Liver (tissue), 9 donors: ENCODE results near the gene JMJD6. TPM values are rescaled to one million over a fixed set of nuclear protein-coding genes. Genes with fewer than 3 reads are reported as not detected.

Source experiments
- DNase-seq: peaks from one replicate; pipeline ENCODE4 v3.0.0-alpha.2; 2017; ENCODE audit warnings: low spot score
- H3K27ac ChIP-seq, 2 donors: one replicate each; pipeline ENCODE4 v1.7.0; 2013; ENCODE audit warnings: inconsistent platforms in 2 of 2, low read length in 2 of 2, control low read depth in 1 of 2, low read depth in 1 of 2, mild to moderate bottlenecking in 1 of 2
- H3K27me3 ChIP-seq, 4 donors: one replicate each; pipeline versions ENCODE4 v1.6.1 to v1.7.0; 2013; ENCODE audit warnings: low read length in 3 of 4, inconsistent platforms in 1 of 4, mild to moderate bottlenecking in 1 of 4, moderate library complexity in 1 of 4; ENCODE audit not compliant: control insufficient read depth in 4 of 4, insufficient read depth in 4 of 4
- H3K36me3 ChIP-seq, 4 donors: one replicate each; pipeline versions ENCODE4 v1.6.1 to v1.7.0; 2013; ENCODE audit warnings: low read length in 3 of 4, mild to moderate bottlenecking in 3 of 4, low read depth in 1 of 4, moderate library complexity in 1 of 4; ENCODE audit not compliant: control insufficient read depth in 4 of 4, insufficient read depth in 3 of 4
- H3K4me1 ChIP-seq, 4 donors: one replicate each; pipeline versions ENCODE4 v1.6.1 to v1.7.0; 2013; ENCODE audit warnings: low read length in 3 of 4, mild to moderate bottlenecking in 3 of 4, moderate library complexity in 1 of 4; ENCODE audit not compliant: control insufficient read depth in 4 of 4, insufficient read depth in 4 of 4
- H3K4me3 ChIP-seq, 3 donors: one replicate each; pipeline versions ENCODE4 v1.6.1 to v1.7.0; 2013; ENCODE audit warnings: low read length in 3 of 3, control low read depth in 1 of 3, low read depth in 1 of 3, mild to moderate bottlenecking in 1 of 3
- H3K9ac ChIP-seq, 2 donors: one replicate each; pipeline ENCODE4 v1.7.0; 2013; ENCODE audit warnings: low read length in 2 of 2, mild to moderate bottlenecking in 2 of 2, moderate library complexity in 2 of 2, control low read depth in 1 of 2, low read depth in 1 of 2
- H3K9me3 ChIP-seq, 4 donors: one replicate each; pipeline versions ENCODE4 v1.6.1 to v1.7.0; 2013; ENCODE audit warnings: low read length in 3 of 4; ENCODE audit not compliant: control insufficient read depth in 4 of 4
- EGR1 ChIP-seq, 2 donors: IDR thresholded peaks; 2 replicates each; pipeline ENCODE4 v1.6.1; 2016 to 2018; ENCODE audit warnings: antibody characterized with exemption in 2 of 2, low read depth in 2 of 2
- FOXA1 ChIP-seq: IDR thresholded peaks from 2 replicates; pipeline ENCODE4 v1.6.1; 2016; ENCODE audit warnings: antibody characterized with exemption
- FOXA2 ChIP-seq: IDR thresholded peaks from 2 replicates; pipeline ENCODE4 v1.6.1; 2016; ENCODE audit warnings: antibody characterized with exemption
- HNF4G ChIP-seq: IDR thresholded peaks from 2 replicates; pipeline ENCODE4 v1.6.1; 2016; ENCODE audit warnings: antibody characterized with exemption
- JUND ChIP-seq, 2 donors: IDR thresholded peaks; 2 replicates each; pipeline ENCODE4 v1.6.1; 2016; ENCODE audit warnings: antibody characterized with exemption in 2 of 2
- NR2F2 ChIP-seq: IDR thresholded peaks from 2 replicates; pipeline ENCODE4 v1.6.1; 2016; ENCODE audit warnings: antibody characterized with exemption
- RAD21 ChIP-seq, 2 donors: IDR thresholded peaks; 2 replicates each; pipeline ENCODE4 v1.6.1; 2016; ENCODE audit warnings: antibody characterized with exemption in 2 of 2, mild to moderate bottlenecking in 2 of 2
- SP1 ChIP-seq: IDR thresholded peaks from 2 replicates; pipeline ENCODE4 v1.6.1; 2018; ENCODE audit warnings: antibody characterized with exemption, mild to moderate bottlenecking
- TAF1 ChIP-seq: conservative IDR thresholded peaks from 2 replicates; pipeline ENCODE4 v1.6.1; 2016; ENCODE audit warnings: antibody characterized with exemption, mild to moderate bottlenecking
- WGBS: extraction: QIAGEN DNeasy Blood & Tissue Kit; methylation state at CpG from one replicate; pipeline ENCODE4 v1.1.7; 2013; 5-methylcytosine and 5-hydroxymethylcytosine counted together
- polyA plus RNA-seq, 2 donors: library from polyadenylated mRNA; stranded (reverse) in 1 of 2; unstranded in 1 of 2; fragments of 200-250 nt in 1 of 2; fragments of >200 nt in 1 of 2; fragmentation: Nextera tagmentation in 1 of 2; extraction: Ambion mirVana in 1 of 2; gene quantifications; one replicate each; pipeline versions ENCODE4 v1.2.1 to v1.2.3, GENCODE V29; 2013 to 2015
- total RNA-seq, 2 donors: library from RNA; depleted of rRNA; stranded (reverse); fragments of >200 nt; gene quantifications; one replicate each; pipeline ENCODE4 v1.2.3, GENCODE V29; 2014
- TF ChIP-seq, protein P1 (sequence below): IDR thresholded peaks from 2 replicates; pipeline ENCODE4 v1.6.1; 2016; ENCODE audit warnings: antibody characterized with exemption
- TF ChIP-seq, protein P2 (sequence below): fragments of 150-350 bp; IDR thresholded peaks from 2 replicates; pipeline ENCODE4 v1.5.1; 2017; ENCODE audit warnings: improper control_type of control experiment, low read depth, low read length; ENCODE audit not compliant: missing input control
- TF ChIP-seq, protein P3 (sequence below): IDR thresholded peaks from 2 replicates; pipeline ENCODE4 v1.6.1; 2016; ENCODE audit warnings: antibody characterized with exemption
- donor health status: healthy.
- donor health status: healthy.
- donor health status: healthy.
- donor health status: healthy.
- donor health status: healthy.

Gene JMJD6
- total and polyA plus RNA-seq, 4 donors: 9.9 to 16.1 (median 11.2) TPM

DNA sequence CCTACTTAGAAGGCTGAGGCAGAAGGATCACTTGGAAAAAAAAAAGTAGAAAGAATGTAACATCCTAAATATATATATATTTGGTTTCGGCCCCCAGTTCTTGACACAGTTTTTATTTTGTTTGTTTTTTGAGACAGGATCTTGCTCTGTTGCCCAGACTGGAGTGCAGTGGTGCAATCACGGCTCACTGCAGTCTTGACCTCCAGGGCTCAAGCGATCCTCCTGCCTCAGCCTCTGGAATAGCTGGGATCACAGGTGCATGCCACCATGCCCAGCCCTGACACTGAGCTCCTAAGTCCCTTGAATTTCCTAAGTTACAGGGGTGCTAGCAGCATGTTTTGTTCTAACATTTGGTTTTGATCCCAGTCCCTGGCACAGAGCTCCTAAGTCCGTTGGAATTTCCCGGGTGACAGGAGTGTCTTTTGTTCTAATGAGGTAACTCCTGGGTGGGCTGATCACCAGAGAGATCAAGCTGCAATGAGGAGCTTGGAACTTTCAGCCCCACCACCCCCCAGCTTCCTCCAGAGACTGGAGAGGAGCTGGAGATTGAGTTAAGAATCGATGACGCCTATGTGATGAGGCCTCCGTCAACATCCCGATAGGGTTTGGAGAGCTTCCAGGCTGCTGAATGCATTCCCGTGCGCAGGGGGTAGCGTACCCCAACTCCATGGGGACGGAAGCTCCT is 35.7 kb downstream of the JMJD6 start:
- H3K9me3 ChIP-seq: no peaks in the 10 kb centered on the region
- H3K27ac ChIP-seq: no peak overlapping the region
- H3K4me3 ChIP-seq: no peak overlapping the region
- peaks cover 0 to 3% (median 0%) of the 10 kb centered on the region in 4 donors for H3K4me1 ChIP-seq
- TF ChIP-seq, protein P1, sequence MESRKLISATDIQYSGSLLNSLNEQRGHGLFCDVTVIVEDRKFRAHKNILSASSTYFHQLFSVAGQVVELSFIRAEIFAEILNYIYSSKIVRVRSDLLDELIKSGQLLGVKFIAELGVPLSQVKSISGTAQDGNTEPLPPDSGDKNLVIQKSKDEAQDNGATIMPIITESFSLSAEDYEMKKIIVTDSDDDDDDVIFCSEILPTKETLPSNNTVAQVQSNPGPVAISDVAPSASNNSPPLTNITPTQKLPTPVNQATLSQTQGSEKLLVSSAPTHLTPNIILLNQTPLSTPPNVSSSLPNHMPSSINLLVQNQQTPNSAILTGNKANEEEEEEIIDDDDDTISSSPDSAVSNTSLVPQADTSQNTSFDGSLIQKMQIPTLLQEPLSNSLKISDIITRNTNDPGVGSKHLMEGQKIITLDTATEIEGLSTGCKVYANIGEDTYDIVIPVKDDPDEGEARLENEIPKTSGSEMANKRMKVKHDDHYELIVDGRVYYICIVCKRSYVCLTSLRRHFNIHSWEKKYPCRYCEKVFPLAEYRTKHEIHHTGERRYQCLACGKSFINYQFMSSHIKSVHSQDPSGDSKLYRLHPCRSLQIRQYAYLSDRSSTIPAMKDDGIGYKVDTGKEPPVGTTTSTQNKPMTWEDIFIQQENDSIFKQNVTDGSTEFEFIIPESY: no peak
- TF ChIP-seq SP1 (no peak), JUND (IDR thresholded peaks at IDR 0.05) (no peak), FOXA1 (no peak)
- TF ChIP-seq, protein P2, sequence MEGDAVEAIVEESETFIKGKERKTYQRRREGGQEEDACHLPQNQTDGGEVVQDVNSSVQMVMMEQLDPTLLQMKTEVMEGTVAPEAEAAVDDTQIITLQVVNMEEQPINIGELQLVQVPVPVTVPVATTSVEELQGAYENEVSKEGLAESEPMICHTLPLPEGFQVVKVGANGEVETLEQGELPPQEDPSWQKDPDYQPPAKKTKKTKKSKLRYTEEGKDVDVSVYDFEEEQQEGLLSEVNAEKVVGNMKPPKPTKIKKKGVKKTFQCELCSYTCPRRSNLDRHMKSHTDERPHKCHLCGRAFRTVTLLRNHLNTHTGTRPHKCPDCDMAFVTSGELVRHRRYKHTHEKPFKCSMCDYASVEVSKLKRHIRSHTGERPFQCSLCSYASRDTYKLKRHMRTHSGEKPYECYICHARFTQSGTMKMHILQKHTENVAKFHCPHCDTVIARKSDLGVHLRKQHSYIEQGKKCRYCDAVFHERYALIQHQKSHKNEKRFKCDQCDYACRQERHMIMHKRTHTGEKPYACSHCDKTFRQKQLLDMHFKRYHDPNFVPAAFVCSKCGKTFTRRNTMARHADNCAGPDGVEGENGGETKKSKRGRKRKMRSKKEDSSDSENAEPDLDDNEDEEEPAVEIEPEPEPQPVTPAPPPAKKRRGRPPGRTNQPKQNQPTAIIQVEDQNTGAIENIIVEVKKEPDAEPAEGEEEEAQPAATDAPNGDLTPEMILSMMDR: no peak
- DNase-seq: no peak
- no peaks in the 10 kb centered on the region for H3K36me3 ChIP-seq
- H3K9ac ChIP-seq: no peak overlapping the region
- H3K27me3 ChIP-seq: no peaks in the 10 kb centered on the region
- WGBS: 88% methylated on average over 13 of the region's 13 CpGs

DNA sequence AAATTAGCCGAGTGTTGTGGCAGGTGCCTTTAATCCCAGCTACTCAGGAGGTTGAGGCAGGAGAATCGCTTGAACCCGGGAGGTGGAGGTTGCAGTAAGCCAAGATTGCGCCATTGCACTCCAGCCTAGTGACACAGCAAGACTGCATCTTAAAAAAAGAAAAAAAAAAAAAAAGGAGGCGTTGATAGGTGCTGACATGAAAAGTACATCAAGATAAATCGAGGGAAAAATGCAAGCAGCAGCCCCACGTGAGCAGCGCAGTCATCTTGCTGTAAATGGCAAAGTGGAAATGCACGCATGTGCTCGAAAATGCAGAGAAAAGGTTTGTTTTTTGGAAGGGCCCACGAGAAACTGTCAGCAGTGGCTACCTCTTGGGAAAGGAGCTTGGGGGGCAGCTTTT is 36.5 kb downstream of the JMJD6 start:
- 93% methylated on average over 11 of the region's 11 CpGs for WGBS
- H3K9ac ChIP-seq: no peak overlapping the region
- H3K27ac ChIP-seq: no peak overlapping the region
- H3K9me3 ChIP-seq: no peaks in the 10 kb centered on the region
- no peaks in the 10 kb centered on the region for H3K27me3 ChIP-seq
- no peaks in the 10 kb centered on the region for H3K4me1 ChIP-seq
- TF ChIP-seq FOXA1 (no peak), NR2F2 (no peak), RAD21 (IDR thresholded peaks at IDR 0.05) (no peak), FOXA2 (no peak), EGR1 (IDR thresholded peaks at IDR 0.05; ENCODE audit: low read depth in 2 of 2) (no peak), HNF4G (no peak), SP1 (no peak), TAF1 (no peak), JUND (IDR thresholded peaks at IDR 0.05) (no peak)
- TF ChIP-seq, protein P3, sequence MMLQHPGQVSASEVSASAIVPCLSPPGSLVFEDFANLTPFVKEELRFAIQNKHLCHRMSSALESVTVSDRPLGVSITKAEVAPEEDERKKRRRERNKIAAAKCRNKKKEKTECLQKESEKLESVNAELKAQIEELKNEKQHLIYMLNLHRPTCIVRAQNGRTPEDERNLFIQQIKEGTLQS: no peak
- TF ChIP-seq, protein P1: no peak
- DNase-seq: no peak
- no peaks in the 10 kb centered on the region for H3K36me3 ChIP-seq
- H3K4me3 ChIP-seq: no peak overlapping the region
